HEK293 (cell line): Measurements from ENCODE around the gene LRP1.
A peak's percentile ranks its signal among the peaks of the same experiment; 100 is the strongest.

Experiments
- GLIS2 ChIP-seq: fragments of 450-650 bp; formaldehyde crosslinking; IDR thresholded peaks from 2 replicates; pipeline ENCODE4 v1.5.1; 2016; ENCODE audit warnings: missing biosample characterization, missing genetic modification characterization
- KLF9 ChIP-seq: fragments of 450-650 bp; formaldehyde crosslinking; IDR thresholded peaks from 2 replicates; pipeline ENCODE4 v1.5.1; 2016; ENCODE audit warnings: missing biosample characterization, missing genetic modification characterization, low read depth
- REST ChIP-seq: fragments of 450-650 bp; formaldehyde crosslinking; IDR thresholded peaks from 2 replicates; pipeline ENCODE4 v1.5.1; 2016; ENCODE audit warnings: missing biosample characterization, missing genetic modification characterization
- ZBTB10 ChIP-seq: fragments of 450-650 bp; formaldehyde crosslinking; IDR thresholded peaks from 2 replicates; pipeline ENCODE4 v1.5.1; 2016; ENCODE audit warnings: missing biosample characterization, missing genetic modification characterization
- ZBTB48 ChIP-seq: fragments of 450-650 bp; formaldehyde crosslinking; IDR thresholded peaks from 2 replicates; pipeline ENCODE4 v1.5.1; 2016; ENCODE audit warnings: missing biosample characterization, missing genetic modification characterization
- ZFP37 ChIP-seq: fragments of 450-650 bp; formaldehyde crosslinking; IDR thresholded peaks from 2 replicates; pipeline ENCODE4 v1.5.1; 2016; ENCODE audit warnings: missing biosample characterization, missing genetic modification characterization
- ZNF223 ChIP-seq: fragments of 450-650 bp; formaldehyde crosslinking; IDR thresholded peaks from 2 replicates; pipeline ENCODE4 v1.5.1; 2016; ENCODE audit warnings: missing biosample characterization, missing genetic modification characterization
- ZNF600 ChIP-seq: fragments of 450-650 bp; formaldehyde crosslinking; IDR thresholded peaks from 2 replicates; pipeline ENCODE4 v1.5.1; 2016; ENCODE audit warnings: missing biosample characterization, missing genetic modification characterization
- ZNF792 ChIP-seq: fragments of 450-650 bp; formaldehyde crosslinking; IDR thresholded peaks from 2 replicates; pipeline ENCODE4 v1.5.1; 2016; ENCODE audit warnings: missing biosample characterization, missing genetic modification characterization
- TF ChIP-seq, protein P1 (sequence below): fragments of 450-650 bp; formaldehyde crosslinking; IDR thresholded peaks from 2 replicates; pipeline ENCODE4 v1.5.1; 2016; ENCODE audit warnings: missing biosample characterization, missing genetic modification characterization
- TF ChIP-seq, protein P2 (sequence below): fragments of 450-650 bp; formaldehyde crosslinking; IDR thresholded peaks from 2 replicates; pipeline ENCODE4 v1.5.1; 2017; ENCODE audit warnings: missing biosample characterization, missing genetic modification characterization
- TF ChIP-seq, protein P3 (sequence below): fragments of 450-650 bp; formaldehyde crosslinking; IDR thresholded peaks from 2 replicates; pipeline ENCODE4 v1.5.1; 2016; ENCODE audit warnings: missing biosample characterization, missing genetic modification characterization, borderline replicate concordance

LRP1 gene

GRCh38 chr12:57089271-57090245, 38.7 kb upstream of the LRP1 start (continued):
- TF ChIP-seq KLF9 (tag by site-specific recombination) (peak; percentile 63; the same call in 1 of the 2 replicates), ZBTB48 (tag by site-specific recombination) (peak; percentile 64; the same call in 1 of the 2 replicates), ZNF792 (no peak), ZBTB10 (tag by site-specific recombination) (peak; percentile 60; the same call in 1 of the 2 replicates), REST (tag by site-specific recombination) (no peak; the same call in 1 of the 2 replicates), GLIS2 (tag by site-specific recombination) (peak; percentile 78), ZFP37 (tag by site-specific recombination) (0 out of 2 replicates have a peak, but pooled peaks have one; percentile 26), ZNF223 (tag by site-specific recombination) (no peak), ZNF600 (tag by site-specific recombination) (peak; percentile 67; the same call in 1 of the 2 replicates)
- TF ChIP-seq, protein P1, sequence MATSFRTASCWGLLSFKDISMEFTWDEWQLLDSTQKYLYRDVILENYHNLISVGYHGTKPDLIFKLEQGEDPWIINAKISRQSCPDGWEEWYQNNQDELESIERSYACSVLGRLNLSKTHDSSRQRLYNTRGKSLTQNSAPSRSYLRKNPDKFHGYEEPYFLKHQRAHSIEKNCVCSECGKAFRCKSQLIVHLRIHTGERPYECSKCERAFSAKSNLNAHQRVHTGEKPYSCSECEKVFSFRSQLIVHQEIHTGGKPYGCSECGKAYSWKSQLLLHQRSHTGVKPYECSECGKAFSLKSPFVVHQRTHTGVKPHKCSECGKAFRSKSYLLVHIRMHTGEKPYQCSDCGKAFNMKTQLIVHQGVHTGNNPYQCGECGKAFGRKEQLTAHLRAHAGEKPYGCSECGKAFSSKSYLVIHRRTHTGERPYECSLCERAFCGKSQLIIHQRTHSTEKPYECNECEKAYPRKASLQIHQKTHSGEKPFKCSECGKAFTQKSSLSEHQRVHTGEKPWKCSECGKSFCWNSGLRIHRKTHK (tag by site-specific recombination): no peak
- TF ChIP-seq, protein P2, sequence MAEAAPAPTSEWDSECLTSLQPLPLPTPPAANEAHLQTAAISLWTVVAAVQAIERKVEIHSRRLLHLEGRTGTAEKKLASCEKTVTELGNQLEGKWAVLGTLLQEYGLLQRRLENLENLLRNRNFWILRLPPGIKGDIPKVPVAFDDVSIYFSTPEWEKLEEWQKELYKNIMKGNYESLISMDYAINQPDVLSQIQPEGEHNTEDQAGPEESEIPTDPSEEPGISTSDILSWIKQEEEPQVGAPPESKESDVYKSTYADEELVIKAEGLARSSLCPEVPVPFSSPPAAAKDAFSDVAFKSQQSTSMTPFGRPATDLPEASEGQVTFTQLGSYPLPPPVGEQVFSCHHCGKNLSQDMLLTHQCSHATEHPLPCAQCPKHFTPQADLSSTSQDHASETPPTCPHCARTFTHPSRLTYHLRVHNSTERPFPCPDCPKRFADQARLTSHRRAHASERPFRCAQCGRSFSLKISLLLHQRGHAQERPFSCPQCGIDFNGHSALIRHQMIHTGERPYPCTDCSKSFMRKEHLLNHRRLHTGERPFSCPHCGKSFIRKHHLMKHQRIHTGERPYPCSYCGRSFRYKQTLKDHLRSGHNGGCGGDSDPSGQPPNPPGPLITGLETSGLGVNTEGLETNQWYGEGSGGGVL (tag by site-specific recombination): peak; percentile 94
- TF ChIP-seq, protein P3, sequence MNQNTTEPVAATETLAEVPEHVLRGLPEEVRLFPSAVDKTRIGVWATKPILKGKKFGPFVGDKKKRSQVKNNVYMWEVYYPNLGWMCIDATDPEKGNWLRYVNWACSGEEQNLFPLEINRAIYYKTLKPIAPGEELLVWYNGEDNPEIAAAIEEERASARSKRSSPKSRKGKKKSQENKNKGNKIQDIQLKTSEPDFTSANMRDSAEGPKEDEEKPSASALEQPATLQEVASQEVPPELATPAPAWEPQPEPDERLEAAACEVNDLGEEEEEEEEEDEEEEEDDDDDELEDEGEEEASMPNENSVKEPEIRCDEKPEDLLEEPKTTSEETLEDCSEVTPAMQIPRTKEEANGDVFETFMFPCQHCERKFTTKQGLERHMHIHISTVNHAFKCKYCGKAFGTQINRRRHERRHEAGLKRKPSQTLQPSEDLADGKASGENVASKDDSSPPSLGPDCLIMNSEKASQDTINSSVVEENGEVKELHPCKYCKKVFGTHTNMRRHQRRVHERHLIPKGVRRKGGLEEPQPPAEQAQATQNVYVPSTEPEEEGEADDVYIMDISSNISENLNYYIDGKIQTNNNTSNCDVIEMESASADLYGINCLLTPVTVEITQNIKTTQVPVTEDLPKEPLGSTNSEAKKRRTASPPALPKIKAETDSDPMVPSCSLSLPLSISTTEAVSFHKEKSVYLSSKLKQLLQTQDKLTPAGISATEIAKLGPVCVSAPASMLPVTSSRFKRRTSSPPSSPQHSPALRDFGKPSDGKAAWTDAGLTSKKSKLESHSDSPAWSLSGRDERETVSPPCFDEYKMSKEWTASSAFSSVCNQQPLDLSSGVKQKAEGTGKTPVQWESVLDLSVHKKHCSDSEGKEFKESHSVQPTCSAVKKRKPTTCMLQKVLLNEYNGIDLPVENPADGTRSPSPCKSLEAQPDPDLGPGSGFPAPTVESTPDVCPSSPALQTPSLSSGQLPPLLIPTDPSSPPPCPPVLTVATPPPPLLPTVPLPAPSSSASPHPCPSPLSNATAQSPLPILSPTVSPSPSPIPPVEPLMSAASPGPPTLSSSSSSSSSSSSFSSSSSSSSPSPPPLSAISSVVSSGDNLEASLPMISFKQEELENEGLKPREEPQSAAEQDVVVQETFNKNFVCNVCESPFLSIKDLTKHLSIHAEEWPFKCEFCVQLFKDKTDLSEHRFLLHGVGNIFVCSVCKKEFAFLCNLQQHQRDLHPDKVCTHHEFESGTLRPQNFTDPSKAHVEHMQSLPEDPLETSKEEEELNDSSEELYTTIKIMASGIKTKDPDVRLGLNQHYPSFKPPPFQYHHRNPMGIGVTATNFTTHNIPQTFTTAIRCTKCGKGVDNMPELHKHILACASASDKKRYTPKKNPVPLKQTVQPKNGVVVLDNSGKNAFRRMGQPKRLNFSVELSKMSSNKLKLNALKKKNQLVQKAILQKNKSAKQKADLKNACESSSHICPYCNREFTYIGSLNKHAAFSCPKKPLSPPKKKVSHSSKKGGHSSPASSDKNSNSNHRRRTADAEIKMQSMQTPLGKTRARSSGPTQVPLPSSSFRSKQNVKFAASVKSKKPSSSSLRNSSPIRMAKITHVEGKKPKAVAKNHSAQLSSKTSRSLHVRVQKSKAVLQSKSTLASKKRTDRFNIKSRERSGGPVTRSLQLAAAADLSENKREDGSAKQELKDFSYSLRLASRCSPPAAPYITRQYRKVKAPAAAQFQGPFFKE (tag by site-specific recombination): no peak
